Measurements from ENCODE around the gene ACADS.

ACADS gene

DNA sequence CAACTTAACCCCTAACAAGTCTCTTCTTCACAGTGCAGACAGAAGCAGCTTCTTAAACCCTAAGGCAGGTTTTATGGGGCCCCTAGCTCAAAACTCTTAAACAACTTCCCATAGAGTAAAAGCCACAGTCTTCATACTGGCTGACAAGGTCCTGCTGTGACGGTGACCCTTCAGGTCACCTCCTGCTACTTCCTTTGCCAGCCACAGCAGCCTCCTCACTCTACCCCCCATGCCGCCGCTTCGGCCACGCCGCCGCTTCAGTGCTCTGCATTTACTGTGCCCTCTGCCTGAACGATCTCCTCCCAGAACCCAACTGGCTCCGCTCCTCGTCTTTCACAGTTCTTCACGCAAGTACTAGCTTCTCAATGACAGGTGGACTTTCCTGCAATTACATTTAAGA, 45.5 kb downstream of the ACADS start:
- Histone ChIP-seq H3K9me2 (ENCODE audit: low read depth, low read length) (no peaks in the 10 kb centered on the region), H3F3A (ENCODE audit: insufficient read depth, low read length) (no peaks in the 10 kb centered on the region), H3K9ac (ENCODE audit: low read length) (no peak overlapping the region), H3K27ac (ENCODE audit: low read depth, low read length, poor library complexity, severe bottlenecking) (no peak overlapping the region), H3K36me3 (ENCODE audit: insufficient read depth, low read length) (peaks cover 41% of the 10 kb centered on the region; the same call in 1 of the 2 replicates), H3K27me3 (ENCODE audit: insufficient read depth, low read length) (no peaks in the 10 kb centered on the region), H3K4me2 (ENCODE audit: low read length) (no peak overlapping the region), H4K20me1 (ENCODE audit: insufficient read depth, low read length) (no peaks in the 10 kb centered on the region), H3K79me2 (ENCODE audit: insufficient read depth, low read length) (no peaks in the 10 kb centered on the region), H3K9me3 (ENCODE audit: low read length) (no peaks in the 10 kb centered on the region), H3K4me1 (ENCODE audit: insufficient read depth, low read length, severe bottlenecking) (peaks cover 22% of the 10 kb centered on the region), H2AFZ (ENCODE audit: low read length) (no peak overlapping the region), H3K4me3 (ENCODE audit: low read depth, low read length, poor library complexity, severe bottlenecking) (no peak overlapping the region)
- no peak for TF ChIP-seq EZH2 (IDR thresholded peaks at IDR 0.05; ENCODE audit: borderline replicate concordance, low read length)
- TF ChIP-seq, protein P1, sequence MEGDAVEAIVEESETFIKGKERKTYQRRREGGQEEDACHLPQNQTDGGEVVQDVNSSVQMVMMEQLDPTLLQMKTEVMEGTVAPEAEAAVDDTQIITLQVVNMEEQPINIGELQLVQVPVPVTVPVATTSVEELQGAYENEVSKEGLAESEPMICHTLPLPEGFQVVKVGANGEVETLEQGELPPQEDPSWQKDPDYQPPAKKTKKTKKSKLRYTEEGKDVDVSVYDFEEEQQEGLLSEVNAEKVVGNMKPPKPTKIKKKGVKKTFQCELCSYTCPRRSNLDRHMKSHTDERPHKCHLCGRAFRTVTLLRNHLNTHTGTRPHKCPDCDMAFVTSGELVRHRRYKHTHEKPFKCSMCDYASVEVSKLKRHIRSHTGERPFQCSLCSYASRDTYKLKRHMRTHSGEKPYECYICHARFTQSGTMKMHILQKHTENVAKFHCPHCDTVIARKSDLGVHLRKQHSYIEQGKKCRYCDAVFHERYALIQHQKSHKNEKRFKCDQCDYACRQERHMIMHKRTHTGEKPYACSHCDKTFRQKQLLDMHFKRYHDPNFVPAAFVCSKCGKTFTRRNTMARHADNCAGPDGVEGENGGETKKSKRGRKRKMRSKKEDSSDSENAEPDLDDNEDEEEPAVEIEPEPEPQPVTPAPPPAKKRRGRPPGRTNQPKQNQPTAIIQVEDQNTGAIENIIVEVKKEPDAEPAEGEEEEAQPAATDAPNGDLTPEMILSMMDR (IDR thresholded peaks at IDR 0.05; ENCODE audit: low read length), result no peak

DNA sequence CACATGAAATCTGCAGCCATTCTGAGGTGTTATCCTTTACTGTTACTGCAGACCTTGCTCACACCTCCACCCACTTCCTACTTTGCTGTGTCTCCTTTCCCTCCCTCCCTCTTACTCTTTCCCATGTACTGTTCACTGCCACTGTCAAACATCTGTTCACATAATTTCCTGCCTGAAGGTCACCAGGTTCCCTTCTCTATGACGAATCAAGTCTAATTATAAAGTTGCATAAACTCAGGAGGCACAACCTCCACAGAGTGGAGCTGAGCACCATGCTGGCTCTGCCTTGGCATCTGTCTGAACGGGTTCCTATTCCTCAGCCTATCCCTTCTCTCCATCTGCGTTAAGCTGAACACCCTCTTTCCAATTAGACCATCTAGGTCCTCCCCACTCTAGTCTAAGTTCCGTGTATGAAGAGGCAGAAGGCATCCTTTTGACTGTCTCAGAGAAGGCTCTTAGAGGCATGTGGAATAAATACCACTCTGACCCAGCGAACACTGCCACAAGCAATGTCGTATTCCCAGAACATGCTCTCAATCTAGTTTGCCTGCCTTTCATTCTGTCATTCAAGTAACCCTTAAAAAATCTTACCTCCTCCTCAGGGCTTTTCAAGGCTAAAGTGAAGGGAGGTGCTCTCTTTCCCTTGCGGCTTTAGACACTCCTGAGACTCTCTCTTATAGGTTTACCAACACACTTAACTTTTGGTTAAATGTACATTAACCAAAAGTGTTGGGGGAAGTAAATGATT, 48.7 kb downstream of the ACADS start:
- Histone ChIP-seq H2AFZ (ENCODE audit: low read length) (no peak overlapping the region), H3K9ac (ENCODE audit: low read length) (no peak overlapping the region), H3K9me2 (ENCODE audit: low read depth, low read length) (no peaks in the 10 kb centered on the region), H3K36me3 (ENCODE audit: insufficient read depth, low read length) (peaks cover 15% of the 10 kb centered on the region; the same call in 1 of the 2 replicates), H3F3A (ENCODE audit: insufficient read depth, low read length) (no peaks in the 10 kb centered on the region), H4K20me1 (ENCODE audit: insufficient read depth, low read length) (no peaks in the 10 kb centered on the region), H3K27ac (ENCODE audit: low read depth, low read length, poor library complexity, severe bottlenecking) (no peak overlapping the region), H3K9me3 (ENCODE audit: low read length) (no peaks in the 10 kb centered on the region), H3K4me2 (ENCODE audit: low read length) (no peak overlapping the region), H3K79me2 (ENCODE audit: insufficient read depth, low read length) (no peaks in the 10 kb centered on the region), H3K4me3 (ENCODE audit: low read depth, low read length, poor library complexity, severe bottlenecking) (no peak overlapping the region), H3K4me1 (ENCODE audit: insufficient read depth, low read length, severe bottlenecking) (no peaks in the 10 kb centered on the region), H3K27me3 (ENCODE audit: insufficient read depth, low read length) (no peaks in the 10 kb centered on the region)
- TF ChIP-seq, protein P1 (IDR thresholded peaks at IDR 0.05; ENCODE audit: low read length), result no peak
- TF ChIP-seq EZH2 (IDR thresholded peaks at IDR 0.05; ENCODE audit: borderline replicate concordance, low read length), result no peak

GRCh38 chr12:120775862-120776552, 50.4 kb downstream of the ACADS start:
- Histone ChIP-seq H3K4me1 (ENCODE audit: insufficient read depth, low read length, severe bottlenecking) (no peaks in the 10 kb centered on the region), H2AFZ (ENCODE audit: low read length) (no peak overlapping the region), H3K79me2 (ENCODE audit: insufficient read depth, low read length) (no peaks in the 10 kb centered on the region), H3K27ac (ENCODE audit: low read depth, low read length, poor library complexity, severe bottlenecking) (no peak overlapping the region), H3K4me3 (ENCODE audit: low read depth, low read length, poor library complexity, severe bottlenecking) (no peak overlapping the region), H3K9ac (ENCODE audit: low read length) (no peak overlapping the region), H3K27me3 (ENCODE audit: insufficient read depth, low read length) (no peaks in the 10 kb centered on the region), H3F3A (ENCODE audit: insufficient read depth, low read length) (no peaks in the 10 kb centered on the region), H3K9me3 (ENCODE audit: low read length) (no peaks in the 10 kb centered on the region), H4K20me1 (ENCODE audit: insufficient read depth, low read length) (no peaks in the 10 kb centered on the region), H3K4me2 (ENCODE audit: low read length) (no peak overlapping the region), H3K36me3 (ENCODE audit: insufficient read depth, low read length) (peaks cover 19% of the 10 kb centered on the region; the same call in 1 of the 2 replicates), H3K9me2 (ENCODE audit: low read depth, low read length) (no peaks in the 10 kb centered on the region)
- TF ChIP-seq EZH2 (IDR thresholded peaks at IDR 0.05; ENCODE audit: borderline replicate concordance, low read length), result no peak
- TF ChIP-seq, protein P1 (IDR thresholded peaks at IDR 0.05; ENCODE audit: low read length), result no peak
